Common myeloid progenitor, CD34-positive (primary cell): ENCODE data around the gene PRKCH.

Experiments
- CTCF ChIA-PET: fragments of 350-600 bp; sonication (Branson Sonifier 250); formaldehyde crosslinking; loops from one replicate; lab custom pipeline; 2021; ENCODE audit warnings: antibody characterized with exemption; lab: Charles Lee
- POLR2A ChIA-PET: fragments of 350-600 bp; sonication (Branson Sonifier 250); formaldehyde crosslinking; loops from one replicate; lab custom pipeline; 2021; ENCODE audit warnings: antibody characterized with exemption; lab: Charles Lee
- DNase-seq, 3 donors: peaks; one replicate each; pipeline versions ENCODE4 v3.0.0 to v3.0.0-alpha.2; 2013
- H3K27ac ChIP-seq, 2 experiments: 1 replicate in 1 of 2; 2 replicates in 1 of 2; pipeline ENCODE4 v1.7.0; 2013; ENCODE audit warnings: inconsistent platforms in 2 of 2, low read length in 2 of 2, mild to moderate bottlenecking in 2 of 2, low read depth in 1 of 2, moderate library complexity in 1 of 2; ENCODE audit not compliant: severe bottlenecking in 2 of 2, insufficient read depth in 1 of 2, poor library complexity in 1 of 2
- H3K27me3 ChIP-seq, 5 experiments: replicated peaks in 2 of 5; 1 replicate in 3 of 5; 2 replicates in 2 of 5; pipeline versions ENCODE4 v1.6.1 to v1.7.0; 2013; ENCODE audit warnings: low read length in 4 of 5, mild to moderate bottlenecking in 2 of 5, moderate library complexity in 2 of 5, inconsistent platforms in 1 of 5; ENCODE audit not compliant: insufficient read depth in 5 of 5, control insufficient read depth in 4 of 5
- H3K36me3 ChIP-seq, 4 experiments: 1 replicate in 2 of 4; 2 replicates in 2 of 4; pipeline versions ENCODE4 v1.6.1 to v1.7.0; 2013; ENCODE audit warnings: low read length in 3 of 4, control low read depth in 1 of 4, mild to moderate bottlenecking in 1 of 4; ENCODE audit not compliant: control insufficient read depth in 4 of 4, insufficient read depth in 4 of 4
- H3K4me1 ChIP-seq, 4 experiments: 1 replicate in 3 of 4; 2 replicates in 1 of 4; pipeline versions ENCODE4 v1.6.1 to v1.7.1; 2013; ENCODE audit warnings: low read length in 3 of 4, mild to moderate bottlenecking in 3 of 4, control low read depth in 1 of 4, inconsistent platforms in 1 of 4, moderate library complexity in 1 of 4; ENCODE audit not compliant: control insufficient read depth in 4 of 4, insufficient read depth in 4 of 4; ENCODE audit errors: control extremely low read depth in 1 of 4
- H3K4me3 ChIP-seq, 7 experiments: 1 replicate in 4 of 7; 2 replicates in 3 of 7; pipeline versions ENCODE4 v1.5.1 to v1.7.0; 2013; ENCODE audit warnings: mild to moderate bottlenecking in 7 of 7, low read length in 6 of 7, moderate library complexity in 6 of 7, inconsistent platforms in 2 of 7, low read depth in 2 of 7, control low read depth in 1 of 7; ENCODE audit not compliant: insufficient read depth in 4 of 7, control insufficient read depth in 1 of 7; ENCODE audit errors: extremely low read depth in 1 of 7
- H3K9me3 ChIP-seq, 5 experiments: 1 replicate in 4 of 5; 2 replicates in 1 of 5; pipeline versions ENCODE4 v1.6.1 to v1.7.1; 2013; ENCODE audit warnings: low read length in 4 of 5, mild to moderate bottlenecking in 2 of 5, inconsistent platforms in 1 of 5, low read depth in 1 of 5, moderate library complexity in 1 of 5; ENCODE audit not compliant: control insufficient read depth in 4 of 5, insufficient read depth in 2 of 5; ENCODE audit errors: control extremely low read depth in 1 of 5
- WGBS: methylation state at CpG from one replicate; pipeline ENCODE4 v1.1.5; 2013; ENCODE audit not compliant: insufficient coverage; 5-methylcytosine and 5-hydroxymethylcytosine counted together

PRKCH gene

DNA sequence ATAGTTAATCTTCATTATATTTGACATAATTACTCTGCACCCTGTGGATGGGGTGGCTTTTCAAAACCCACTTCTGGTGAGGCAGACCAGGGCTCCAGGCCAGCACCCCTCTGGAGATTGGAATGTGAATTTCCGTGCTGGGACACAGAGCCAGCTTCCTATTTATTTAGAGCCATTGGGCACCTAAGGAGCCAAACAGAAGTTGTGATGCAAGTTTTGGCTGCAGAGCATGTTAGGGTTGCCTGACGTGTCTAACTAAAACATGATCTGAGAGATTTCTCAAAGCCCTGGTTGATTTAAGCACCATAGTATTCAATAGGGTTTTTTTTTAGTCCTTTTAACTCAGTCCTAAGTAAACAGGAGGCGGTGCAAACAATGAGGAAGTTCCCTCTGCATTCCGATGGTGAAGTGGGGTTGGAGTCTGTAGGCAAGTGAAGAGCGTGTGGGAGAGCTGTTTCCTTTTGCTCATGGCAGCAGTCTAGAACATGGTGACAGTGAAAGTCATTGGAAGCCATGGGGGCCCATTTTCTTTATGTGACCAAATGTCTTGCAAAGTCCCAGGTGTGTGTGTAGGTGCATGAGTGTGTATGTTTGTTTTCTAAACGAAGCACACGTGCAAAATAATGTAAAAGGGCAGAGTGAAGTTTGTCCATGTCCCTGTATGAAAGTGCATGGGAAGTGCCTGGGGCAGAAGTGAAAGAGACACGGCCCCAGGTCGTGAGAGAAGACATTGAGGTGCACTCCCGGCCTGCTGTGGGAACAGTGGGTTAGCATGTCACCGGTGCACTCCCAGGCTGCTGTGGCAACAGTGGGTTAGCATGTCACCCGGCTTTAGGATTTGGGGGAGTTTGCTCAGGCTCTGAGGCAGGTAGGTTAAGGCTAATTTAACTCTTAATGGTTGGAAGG lies 117.7 kb downstream of the PRKCH start:
- ChIA-PET POLR2A (interaction anchor here (0.6 kb wide), 1 partner anchor 163 kb away, joined by 3 read pairs; no protein-coding TSS in a partner anchor), CTCF (interaction anchor here (0.6 to 1.1 kb wide), 3 partner anchors 9 to 120 kb away, joined by 3 read pairs; no protein-coding TSS in a partner anchor)
- Histone ChIP-seq H3K4me3 (peak overlapping the region in 4 of 7 experiments; percentile 46 to 67 (median 56)), H3K27ac (no peak overlapping the region), H3K9me3 (no peaks in the 10 kb centered on the region), H3K27me3 (no peaks in the 10 kb centered on the region), H3K36me3 (no peaks in the 10 kb centered on the region), H3K4me1 (peaks cover 4 to 42% (median 30%) of the 10 kb centered on the region in 4 experiments)
- WGBS: 27% methylated on average over 11 of the region's 12 CpGs
- peak; percentile 44 to 86 (median 77) for DNase-seq

DNA sequence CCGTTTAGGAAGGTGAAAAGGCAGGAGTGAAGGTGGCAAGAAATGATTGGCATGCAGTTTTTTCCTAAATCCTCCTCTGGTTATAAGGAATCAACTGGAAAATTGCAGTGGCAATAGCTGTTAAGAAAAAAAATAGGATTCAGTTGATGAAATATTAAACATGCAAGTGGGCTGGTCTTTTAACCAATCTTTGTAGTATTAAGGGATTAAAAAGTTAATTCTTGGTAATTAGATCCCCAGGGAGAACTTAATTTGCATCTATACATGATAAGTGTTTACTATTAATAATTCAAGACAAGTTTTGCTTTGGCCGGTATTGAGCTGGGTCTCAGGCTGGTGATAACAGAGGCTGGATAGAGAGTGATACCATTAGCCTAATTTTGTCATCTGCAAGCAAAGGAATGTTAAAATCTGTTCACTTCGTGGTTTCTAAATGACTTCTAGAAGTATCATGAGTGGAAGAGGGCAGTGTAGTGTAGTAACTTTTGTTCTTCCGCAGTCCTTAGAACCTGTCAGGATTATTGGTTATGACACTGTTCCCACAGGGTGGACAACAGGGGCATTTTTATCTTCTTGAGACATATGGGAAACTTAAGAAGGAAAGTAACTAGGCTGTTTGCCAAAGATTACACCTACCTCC lies 118.5 kb downstream of the PRKCH start:
- CTCF ChIA-PET: interaction anchor here (0.7 to 1.1 kb wide), 2 partner anchors 9 to 121 kb away, joined by 3 read pairs; no protein-coding TSS in a partner anchor

DNA sequence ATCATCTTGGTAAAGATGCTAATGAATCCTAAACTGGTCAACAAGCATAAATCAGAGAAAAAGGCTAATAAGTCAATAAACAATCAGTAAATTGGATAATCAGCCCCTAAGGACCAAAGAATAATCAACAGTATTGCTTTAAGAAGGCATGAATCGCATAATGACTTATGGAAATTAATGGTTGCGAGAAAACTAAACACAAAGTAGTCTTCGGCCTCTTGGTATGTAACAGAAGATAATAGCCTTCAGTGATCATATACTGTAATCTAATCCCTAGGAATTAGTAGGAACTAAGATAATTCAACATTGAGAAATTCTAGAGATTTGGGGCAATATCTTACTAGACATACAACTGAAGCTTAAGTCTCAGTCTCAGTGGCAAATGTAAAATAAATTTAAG lies 122.1 kb downstream of the PRKCH start:
- POLR2A ChIA-PET: no interaction called here
- no peak for DNase-seq
- H3K27me3 ChIP-seq: no peaks in the 10 kb centered on the region
- H3K36me3 ChIP-seq: peaks cover 0 to 4% (median 2%) of the 10 kb centered on the region in 4 experiments
- CTCF ChIA-PET: interaction anchor here (0.9 to 1.0 kb wide), 2 partner anchors 8 to 26 kb away, joined by 3 read pairs; no protein-coding TSS in a partner anchor
- peak overlapping the region in 1 of 2 experiments; percentile 40 for H3K27ac ChIP-seq
- H3K4me3 ChIP-seq: no peak overlapping the region
- no peaks in the 10 kb centered on the region for H3K9me3 ChIP-seq
- peaks cover 10 to 43% (median 32%) of the 10 kb centered on the region in 4 experiments for H3K4me1 ChIP-seq
- WGBS: no CpG with 5 or more reads among the region's 3 CpGs

More for the DNA sequence above, 118.5 kb downstream of the PRKCH start:
- POLR2A ChIA-PET: no interaction called here
- Histone ChIP-seq H3K9me3 (no peaks in the 10 kb centered on the region), H3K27ac (no peak overlapping the region), H3K4me3 (peak overlapping the region in 4 of 7 experiments; percentile 46 to 67 (median 56)), H3K36me3 (peaks cover 0 to 1% (median 0%) of the 10 kb centered on the region in 4 experiments), H3K4me1 (peaks cover 8 to 49% (median 37%) of the 10 kb centered on the region in 4 experiments), H3K27me3 (no peaks in the 10 kb centered on the region)
- WGBS: 85% methylated on average over 3 of the region's 4 CpGs
- DNase-seq: no peak

DNA sequence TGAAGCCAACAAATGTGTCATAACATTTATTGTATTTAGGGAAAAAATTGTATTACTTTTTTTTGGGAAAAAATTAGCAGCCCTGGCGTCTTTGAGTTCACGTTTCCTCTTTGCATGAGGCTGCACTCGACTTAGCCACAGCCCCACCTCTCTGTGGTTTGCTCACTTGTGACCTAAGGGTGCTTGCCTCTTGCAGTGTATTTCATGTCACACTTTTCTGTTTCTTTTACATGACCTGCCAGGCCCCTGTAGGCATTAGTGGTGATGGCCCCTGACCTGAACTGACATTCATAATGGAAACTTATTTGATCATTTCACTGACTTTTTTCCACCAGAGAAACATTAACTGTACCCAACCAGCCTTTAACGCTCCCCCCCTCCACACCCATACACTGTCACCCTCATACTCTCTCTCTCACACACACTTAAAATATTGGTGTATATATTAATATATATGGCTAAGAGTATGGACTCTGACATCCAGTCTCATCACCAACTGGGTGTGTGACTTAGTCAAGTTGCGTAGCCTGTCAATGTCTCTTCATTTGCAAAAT lies 122.9 kb downstream of the PRKCH start:
- CTCF ChIA-PET: interaction anchor here (0.8 kb wide), 1 partner anchor 134 kb away, joined by 3 read pairs; no protein-coding TSS in a partner anchor
- DNase-seq: peak; percentile 58 to 88 (median 79)
- peak overlapping the region in 1 of 2 experiments; percentile 40 for H3K27ac ChIP-seq
- WGBS: 0% methylated on average over 3 of the region's 5 CpGs
- peak overlapping the region in 1 of 7 experiments; percentile 39 for H3K4me3 ChIP-seq
- H3K9me3 ChIP-seq: no peaks in the 10 kb centered on the region
- peaks cover 0 to 4% (median 2%) of the 10 kb centered on the region in 4 experiments for H3K36me3 ChIP-seq
- POLR2A ChIA-PET: no interaction called here
- no peaks in the 10 kb centered on the region for H3K27me3 ChIP-seq
- peaks cover 10 to 34% (median 25%) of the 10 kb centered on the region in 4 experiments for H3K4me1 ChIP-seq

DNA sequence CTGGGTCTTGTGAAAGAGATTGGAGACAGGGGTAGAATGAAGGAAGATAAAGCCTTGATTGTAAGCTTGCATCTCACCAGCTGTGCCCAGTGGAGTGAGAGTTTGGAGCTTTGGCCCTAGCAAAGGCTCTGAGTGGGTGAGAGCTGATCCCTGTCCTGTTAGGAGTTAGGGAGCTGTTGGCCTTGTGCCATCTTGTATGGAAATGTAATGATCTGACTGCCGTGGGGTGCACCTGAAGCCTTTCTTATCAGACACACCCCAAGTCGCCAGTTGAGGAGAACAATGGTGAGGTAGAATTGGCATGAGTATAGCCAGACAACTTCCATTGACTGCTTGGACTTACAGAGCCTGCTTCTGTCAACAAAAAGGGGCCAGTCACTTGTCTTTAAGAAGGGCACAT lies 130.1 kb downstream of the PRKCH start:
- ChIA-PET CTCF (interaction anchor here (0.7 to 5.6 kb wide), 7 partner anchors 9 to 386 kb away, joined by 3 to 27 read pairs (median 3); no protein-coding TSS in a partner anchor), POLR2A (no interaction called here)
- Histone ChIP-seq H3K36me3 (peaks cover 0 to 43% (median 3%) of the 10 kb centered on the region in 4 experiments), H3K4me3 (no peak overlapping the region), H3K27me3 (no peaks in the 10 kb centered on the region), H3K9me3 (no peaks in the 10 kb centered on the region), H3K27ac (no peak overlapping the region), H3K4me1 (peaks cover 0 to 3% (median 0%) of the 10 kb centered on the region in 4 experiments)
- 90% methylated on average over 2 of the region's 2 CpGs for WGBS
- DNase-seq: no peak

DNA sequence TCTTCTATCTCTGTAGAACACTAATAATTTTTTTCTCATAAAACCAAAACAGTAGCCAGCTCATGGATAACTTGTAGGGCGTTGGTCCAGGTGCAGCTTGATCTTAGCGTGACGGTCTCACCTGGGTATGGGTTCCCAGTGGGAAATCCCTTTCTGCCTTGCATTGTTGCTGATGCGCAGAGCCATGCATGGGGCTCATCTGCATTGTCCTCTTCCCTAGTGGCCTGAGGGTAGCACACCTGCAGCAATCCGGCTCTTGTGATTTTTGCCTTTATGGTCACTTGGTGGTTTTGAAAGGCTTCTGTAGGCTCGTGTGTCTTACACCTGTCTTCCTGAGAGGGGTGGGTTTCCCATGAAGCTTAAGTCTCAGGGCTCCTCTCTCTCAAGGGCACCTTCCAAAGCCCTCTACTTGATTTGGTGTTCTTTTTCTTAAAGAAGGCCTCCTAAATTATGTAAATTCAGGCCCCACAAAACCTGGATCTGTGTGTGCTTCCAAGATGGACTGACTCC lies 130.6 kb downstream of the PRKCH start:
- no peaks in the 10 kb centered on the region for H3K9me3 ChIP-seq
- ChIA-PET POLR2A (no interaction called here), CTCF (interaction anchor here (0.7 to 5.6 kb wide), 7 partner anchors 9 to 386 kb away, joined by 3 to 27 read pairs (median 3); no protein-coding TSS in a partner anchor)
- peaks cover 3 to 46% (median 5%) of the 10 kb centered on the region in 4 experiments for H3K36me3 ChIP-seq
- 93% methylated on average over 6 of the region's 6 CpGs for WGBS
- H3K4me1 ChIP-seq: peaks cover 0 to 3% (median 0%) of the 10 kb centered on the region in 4 experiments
- H3K4me3 ChIP-seq: no peak overlapping the region
- DNase-seq: no peak
- no peak overlapping the region for H3K27ac ChIP-seq
- no peaks in the 10 kb centered on the region for H3K27me3 ChIP-seq
